ENCODE results near the gene PKN1.

PKN1 gene

DNA sequence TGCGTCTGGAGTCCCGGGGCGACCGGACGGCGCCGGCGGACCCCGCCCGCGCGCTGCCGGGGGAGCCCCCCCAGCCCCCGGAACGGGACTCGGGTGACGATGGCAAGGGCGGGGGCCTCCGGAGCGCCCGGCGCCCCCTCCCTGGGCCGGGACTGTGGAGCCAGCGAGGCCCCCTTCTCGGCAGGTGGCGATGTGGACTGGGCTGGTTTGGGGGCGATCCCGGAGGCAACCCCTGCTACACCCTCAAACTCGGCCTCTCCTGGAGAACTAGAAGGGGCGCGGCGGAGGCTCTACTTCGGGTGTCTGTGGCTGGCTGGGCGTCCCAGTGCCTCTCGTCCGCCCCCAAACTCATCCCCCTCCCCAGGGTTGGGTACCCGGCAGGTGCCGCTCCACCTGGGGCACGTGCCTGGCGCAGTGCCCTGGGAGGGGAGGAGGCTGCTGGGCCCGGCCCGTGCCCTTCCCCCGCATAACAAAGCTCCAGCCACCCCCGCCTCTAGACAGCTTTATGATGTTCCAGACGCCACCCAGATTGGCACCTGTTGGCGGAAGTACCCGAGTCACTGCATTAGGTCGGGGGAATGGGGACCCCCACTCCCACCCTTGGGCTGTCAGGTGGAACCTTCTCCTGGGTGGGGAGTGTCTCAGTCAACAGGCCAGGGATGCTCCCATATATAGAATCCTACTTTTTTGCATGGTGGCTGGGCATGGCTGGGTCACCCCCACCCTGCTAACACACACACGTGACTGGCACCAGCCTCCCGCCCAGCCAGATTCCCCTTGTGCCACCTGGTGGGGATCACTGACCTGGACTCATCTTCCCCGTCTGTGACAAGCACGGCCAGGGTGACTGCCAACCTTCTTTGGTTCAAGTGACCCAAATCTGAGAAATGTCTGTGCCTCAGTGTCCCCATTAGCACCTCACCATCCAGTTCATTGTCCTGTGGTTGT lies 722 bp downstream of the PKN1 start:
- H3K4me3 ChIP-seq (replicated peaks; ENCODE audit: low read depth, low read length): peak overlapping the region; percentile 79
- no peaks in the 10 kb centered on the region for H3K36me3 ChIP-seq (ENCODE audit: control insufficient read depth, insufficient read depth, low read length)
- DNase-seq (ENCODE audit: extremely low read depth, insufficient read length): peak; percentile 45
- TF ChIP-seq CTCF (IDR thresholded peaks at IDR 0.05; ENCODE audit: insufficient read depth, low read length, poor library complexity, severe bottlenecking): peak; percentile 13
- no peaks in the 10 kb centered on the region for H3K27me3 ChIP-seq (replicated peaks; ENCODE audit: control insufficient read depth, insufficient read depth, low read length)

DNA sequence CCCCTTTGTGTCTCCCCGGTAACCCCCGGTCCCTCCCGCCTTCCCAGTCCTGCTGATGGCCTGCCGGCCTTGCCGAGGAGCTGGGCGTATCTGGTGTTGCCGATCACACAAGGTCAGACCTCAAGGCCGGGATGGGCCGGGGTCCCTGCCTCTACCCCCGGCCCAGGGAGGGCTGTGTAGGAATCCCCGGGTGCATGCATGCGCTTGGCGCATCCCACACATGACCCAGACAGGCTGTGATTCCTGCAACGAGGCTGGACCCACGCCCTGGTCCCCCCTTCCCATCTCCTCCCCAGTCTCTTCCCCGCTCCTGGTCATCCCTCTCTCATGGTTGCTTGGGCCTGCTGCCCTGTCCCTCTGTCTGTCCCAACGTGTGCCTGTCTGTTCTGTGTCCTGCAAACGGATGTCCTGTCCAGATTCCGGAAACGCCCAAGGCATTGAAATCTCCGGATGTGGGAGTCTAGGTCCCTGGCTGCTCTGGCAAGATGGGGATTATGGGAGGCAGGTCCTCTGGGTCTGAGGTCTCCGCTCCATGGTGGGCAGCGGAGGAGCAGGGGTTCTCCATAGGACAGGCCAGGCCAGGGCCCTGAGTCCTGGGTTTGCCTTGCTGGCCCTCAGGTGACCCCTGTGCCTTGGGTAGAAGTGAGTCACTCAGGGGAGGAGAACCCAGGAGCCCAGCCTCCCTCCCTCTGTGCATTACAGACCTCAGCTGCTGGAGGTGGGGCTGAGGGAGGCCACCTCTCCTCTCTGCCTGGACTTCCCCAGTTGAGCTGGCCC lies 1.6 kb downstream of the PKN1 start:
- Histone ChIP-seq H3K36me3 (ENCODE audit: control insufficient read depth, insufficient read depth, low read length) (no peaks in the 10 kb centered on the region), H3K4me3 (replicated peaks; ENCODE audit: low read depth, low read length) (peak overlapping the region; percentile 79; the same call in 1 of the 2 replicates), H3K27me3 (replicated peaks; ENCODE audit: control insufficient read depth, insufficient read depth, low read length) (no peaks in the 10 kb centered on the region)
- DNase-seq (ENCODE audit: extremely low read depth, insufficient read length): no peak
- no peak for TF ChIP-seq CTCF (IDR thresholded peaks at IDR 0.05; ENCODE audit: insufficient read depth, low read length, poor library complexity, severe bottlenecking)

DNA sequence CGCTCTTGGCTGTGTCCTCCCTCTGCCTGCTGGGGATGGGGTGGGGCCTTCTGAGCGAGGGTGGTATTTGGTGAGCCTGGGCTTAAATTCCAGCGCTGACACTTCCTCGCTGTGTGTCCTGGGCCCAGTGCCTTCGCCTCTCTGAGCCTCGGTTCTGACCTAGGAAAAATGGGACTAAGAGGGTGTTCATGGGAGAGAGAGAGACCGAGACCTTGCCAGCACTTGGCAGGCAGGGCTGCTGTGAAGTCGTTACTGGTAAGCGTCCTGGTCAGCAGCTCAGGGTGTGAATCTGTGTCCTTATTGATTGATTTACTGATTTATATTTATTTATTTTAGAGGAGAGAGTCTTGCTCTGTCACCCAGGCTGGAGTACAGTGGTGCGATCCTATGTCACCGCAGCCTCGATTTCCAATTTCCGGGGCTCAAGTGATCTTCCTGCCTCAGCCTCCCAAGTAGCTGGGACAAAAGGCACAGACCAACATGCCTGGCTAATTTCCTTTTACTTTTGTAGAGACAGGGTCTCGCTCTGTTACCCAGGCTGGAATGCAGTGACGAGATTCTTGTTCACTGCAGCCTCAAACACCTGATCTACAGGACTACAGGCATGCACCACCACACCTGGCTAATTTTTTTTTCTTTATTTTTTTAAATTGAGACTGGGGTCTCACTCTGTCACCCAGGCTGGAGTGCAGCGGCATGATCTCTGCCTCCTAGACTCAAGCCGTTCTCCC lies 2.4 kb downstream of the PKN1 start:
- no peak for TF ChIP-seq CTCF (IDR thresholded peaks at IDR 0.05; ENCODE audit: insufficient read depth, low read length, poor library complexity, severe bottlenecking)
- DNase-seq (ENCODE audit: extremely low read depth, insufficient read length): no peak
- H3K4me3 ChIP-seq (replicated peaks; ENCODE audit: low read depth, low read length): no peak overlapping the region
- no peaks in the 10 kb centered on the region for H3K36me3 ChIP-seq (ENCODE audit: control insufficient read depth, insufficient read depth, low read length)
- no peaks in the 10 kb centered on the region for H3K27me3 ChIP-seq (replicated peaks; ENCODE audit: control insufficient read depth, insufficient read depth, low read length)

DNA sequence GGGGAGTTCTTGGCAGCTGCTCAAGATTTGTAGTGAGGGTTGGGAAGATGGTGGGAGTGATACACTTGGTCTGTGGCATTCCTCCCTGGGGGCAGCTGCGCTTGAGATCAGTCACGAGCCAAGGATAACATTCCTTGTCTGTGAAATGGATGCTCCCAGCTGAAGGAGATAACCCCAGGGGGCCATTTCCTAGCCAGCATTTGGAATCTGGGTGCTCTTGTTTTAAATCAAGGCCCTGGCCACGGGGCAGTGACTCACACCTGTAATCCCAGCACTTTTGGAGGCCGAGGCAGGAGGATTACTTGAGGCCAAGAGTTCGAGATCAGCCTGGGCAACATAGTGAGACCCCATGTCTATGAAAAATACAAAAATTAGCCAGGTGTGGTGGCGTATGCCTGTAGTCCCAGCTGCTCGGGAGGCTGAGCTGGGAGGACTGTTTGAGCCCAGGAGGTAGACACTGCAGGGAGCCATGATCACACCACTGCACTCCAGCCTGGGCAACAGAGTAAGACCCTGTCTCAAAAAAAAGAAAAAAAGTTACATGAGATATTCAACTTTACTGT lies 4.6 kb downstream of the PKN1 start:
- DNase-seq (ENCODE audit: extremely low read depth, insufficient read length): no peak
- H3K27me3 ChIP-seq (replicated peaks; ENCODE audit: control insufficient read depth, insufficient read depth, low read length): no peaks in the 10 kb centered on the region
- TF ChIP-seq CTCF (IDR thresholded peaks at IDR 0.05; ENCODE audit: insufficient read depth, low read length, poor library complexity, severe bottlenecking): no peak
- H3K4me3 ChIP-seq (replicated peaks; ENCODE audit: low read depth, low read length): no peak overlapping the region
- H3K36me3 ChIP-seq (ENCODE audit: control insufficient read depth, insufficient read depth, low read length): peaks cover 7% of the 10 kb centered on the region; the same call in 1 of the 2 replicates

DNA sequence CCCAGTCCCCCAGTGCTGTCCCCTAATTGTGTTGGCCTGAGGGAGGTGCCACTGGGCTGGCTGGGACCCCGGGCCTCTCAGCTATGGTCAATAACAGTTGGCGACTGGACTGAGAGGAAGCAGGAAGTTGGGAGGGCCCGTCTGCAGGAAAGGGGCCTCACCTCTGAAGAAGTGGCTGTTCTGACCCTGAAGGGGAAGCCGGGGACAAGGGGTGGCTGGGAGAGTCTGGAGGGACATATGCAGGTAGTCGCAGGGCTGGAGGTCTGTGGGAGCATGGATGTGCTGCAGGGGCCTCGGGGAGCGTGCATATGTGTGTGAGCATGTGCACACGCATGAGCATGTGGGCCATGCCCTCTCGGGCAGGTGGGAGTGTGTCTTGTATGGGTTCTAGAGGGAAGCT lies 5.9 kb downstream of the PKN1 start:
- H3K4me3 ChIP-seq (replicated peaks; ENCODE audit: low read depth, low read length): no peak overlapping the region
- H3K27me3 ChIP-seq (replicated peaks; ENCODE audit: control insufficient read depth, insufficient read depth, low read length): no peaks in the 10 kb centered on the region
- no peak for DNase-seq (ENCODE audit: extremely low read depth, insufficient read length)
- H3K36me3 ChIP-seq (ENCODE audit: control insufficient read depth, insufficient read depth, low read length): peaks cover 20% of the 10 kb centered on the region
- TF ChIP-seq CTCF (IDR thresholded peaks at IDR 0.05; ENCODE audit: insufficient read depth, low read length, poor library complexity, severe bottlenecking): no peak
